Measurements from ENCODE around the gene RIMBP3B.
"Not testable (repeated sequence)": the region's sequence is repeated elsewhere in the genome, so short reads cannot be mapped to it uniquely, and the experiment has no call there.

DNA sequence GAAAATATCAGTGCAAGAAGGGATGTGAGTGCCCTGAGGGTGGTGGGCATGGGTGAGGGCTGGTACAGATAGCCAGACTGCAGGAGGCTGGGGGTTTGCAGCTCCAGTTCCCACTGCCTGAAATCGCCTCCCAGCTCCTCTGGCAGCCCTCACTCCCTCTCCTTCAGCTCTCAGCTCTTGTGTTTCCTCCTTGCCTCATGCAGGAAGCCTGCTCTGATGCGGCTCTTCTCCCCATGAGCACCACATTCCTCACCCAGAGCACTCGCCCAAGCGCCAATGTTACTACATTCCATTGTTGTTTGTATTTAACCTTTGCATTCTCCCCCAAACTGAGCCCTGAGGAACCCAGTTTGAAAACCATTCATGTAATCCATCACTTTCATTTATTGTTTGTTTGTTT is 7.7 kb upstream of the RIMBP3B start:
- TF ChIP-seq, protein P1, sequence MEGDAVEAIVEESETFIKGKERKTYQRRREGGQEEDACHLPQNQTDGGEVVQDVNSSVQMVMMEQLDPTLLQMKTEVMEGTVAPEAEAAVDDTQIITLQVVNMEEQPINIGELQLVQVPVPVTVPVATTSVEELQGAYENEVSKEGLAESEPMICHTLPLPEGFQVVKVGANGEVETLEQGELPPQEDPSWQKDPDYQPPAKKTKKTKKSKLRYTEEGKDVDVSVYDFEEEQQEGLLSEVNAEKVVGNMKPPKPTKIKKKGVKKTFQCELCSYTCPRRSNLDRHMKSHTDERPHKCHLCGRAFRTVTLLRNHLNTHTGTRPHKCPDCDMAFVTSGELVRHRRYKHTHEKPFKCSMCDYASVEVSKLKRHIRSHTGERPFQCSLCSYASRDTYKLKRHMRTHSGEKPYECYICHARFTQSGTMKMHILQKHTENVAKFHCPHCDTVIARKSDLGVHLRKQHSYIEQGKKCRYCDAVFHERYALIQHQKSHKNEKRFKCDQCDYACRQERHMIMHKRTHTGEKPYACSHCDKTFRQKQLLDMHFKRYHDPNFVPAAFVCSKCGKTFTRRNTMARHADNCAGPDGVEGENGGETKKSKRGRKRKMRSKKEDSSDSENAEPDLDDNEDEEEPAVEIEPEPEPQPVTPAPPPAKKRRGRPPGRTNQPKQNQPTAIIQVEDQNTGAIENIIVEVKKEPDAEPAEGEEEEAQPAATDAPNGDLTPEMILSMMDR (IDR thresholded peaks at IDR 0.05; ENCODE audit: low read depth, low read length), result not testable (repeated sequence)
- TF ChIP-seq EZH2phosphoT487 (IDR thresholded peaks at IDR 0.05; ENCODE audit: low read depth), result not testable (repeated sequence)
